Skeletal muscle tissue (tissue), 4 donors: ENCODE results near the gene PTPMT1. TPM values are rescaled to one million over a fixed set of nuclear protein-coding genes. Genes with fewer than 3 reads are reported as not detected.
"Not testable (repeated sequence)": the region's sequence is repeated elsewhere in the genome, so short reads cannot be mapped to it uniquely, and the experiment has no call there.

Experiments
- H3K27ac ChIP-seq: one replicate; pipeline ENCODE4 v1.7.0; 2013; ENCODE audit warnings: mild to moderate bottlenecking, low read depth, low read length, inconsistent platforms
- H3K27me3 ChIP-seq, 3 donors: one replicate each; pipeline ENCODE4 v1.7.0; 2013; ENCODE audit warnings: low read length in 3 of 3; ENCODE audit not compliant: control insufficient read depth in 3 of 3, insufficient read depth in 3 of 3
- H3K36me3 ChIP-seq, 3 donors: one replicate each; pipeline ENCODE4 v1.7.0; 2013; ENCODE audit warnings: low read length in 3 of 3; ENCODE audit not compliant: control insufficient read depth in 3 of 3, insufficient read depth in 3 of 3
- H3K4me1 ChIP-seq, 3 donors: one replicate each; pipeline ENCODE4 v1.7.0; 2013; ENCODE audit warnings: low read length in 3 of 3, mild to moderate bottlenecking in 3 of 3; ENCODE audit not compliant: control insufficient read depth in 3 of 3, insufficient read depth in 3 of 3
- H3K4me3 ChIP-seq, 3 donors: one replicate each; pipeline ENCODE4 v1.7.0; 2013; ENCODE audit warnings: low read length in 3 of 3
- H3K9ac ChIP-seq, 3 donors: one replicate each; pipeline ENCODE4 v1.7.0; 2013; ENCODE audit warnings: low read length in 3 of 3, mild to moderate bottlenecking in 3 of 3, moderate library complexity in 2 of 3, low read depth in 1 of 3
- H3K9me3 ChIP-seq, 3 donors: one replicate each; pipeline ENCODE4 v1.7.0; 2013; ENCODE audit warnings: low read length in 3 of 3; ENCODE audit not compliant: control insufficient read depth in 3 of 3
- total RNA-seq: library from RNA; depleted of rRNA; stranded (reverse); fragments of >200 nt; gene quantifications from one replicate; pipeline ENCODE4 v1.2.3, GENCODE V29; 2014
- donor health status: Osteomylitis.

The PTPMT1 gene
- total RNA-seq, 1 donor from 2014 or later: 18.8 TPM

- H3K9ac ChIP-seq: no peak overlapping the region
- H3K27ac ChIP-seq: peak overlapping the region; percentile 12
- peaks cover 5 to 19% (median 8%) of the 10 kb centered on the region in 3 donors for H3K4me1 ChIP-seq
- no peaks in the 10 kb centered on the region for H3K36me3 ChIP-seq
- no peaks in the 10 kb centered on the region for H3K27me3 ChIP-seq
- H3K9me3 ChIP-seq: no peaks in the 10 kb centered on the region
- no peak overlapping the region for H3K4me3 ChIP-seq
These were observed 5.0 kb upstream of the PTPMT1 start for GRCh38 chr11:47560426-47560825.

GRCh38 chr11:47562393-47562792, 3.0 kb upstream of the PTPMT1 start:
- not testable (repeated sequence) for H3K27me3 ChIP-seq, H3K4me3 ChIP-seq, H3K27ac ChIP-seq, H3K36me3 ChIP-seq, H3K9ac ChIP-seq, H3K9me3 ChIP-seq
- peaks cover 5 to 31% (median 12%) of the 10 kb centered on the region in 3 donors for H3K4me1 ChIP-seq

- not testable (repeated sequence) for H3K27me3 ChIP-seq
These were observed 1.0 kb upstream of the PTPMT1 start for GRCh38 chr11:47564366-47564765.

GRCh38 chr11:47564933-47565339, 463 bp upstream of the PTPMT1 start:
- peaks cover 2 to 8% (median 7%) of the 10 kb centered on the region in 3 donors for H3K36me3 ChIP-seq
- H3K9ac ChIP-seq: peak overlapping the region; percentile 86 to 97 (median 96)
- peak overlapping the region; percentile 85 for H3K27ac ChIP-seq
- no peaks in the 10 kb centered on the region for H3K9me3 ChIP-seq
- H3K4me3 ChIP-seq: peak overlapping the region; percentile 71 to 89 (median 84)
- no peaks in the 10 kb centered on the region for H3K27me3 ChIP-seq
- peaks cover 5 to 31% (median 12%) of the 10 kb centered on the region in 3 donors for H3K4me1 ChIP-seq

More at GRCh38 chr11:47564366-47564765, 1.0 kb upstream of the PTPMT1 start:
- not testable (repeated sequence) for H3K36me3 ChIP-seq, H3K9me3 ChIP-seq, H3K27ac ChIP-seq
- peaks cover 5 to 31% (median 12%) of the 10 kb centered on the region in 3 donors for H3K4me1 ChIP-seq
- peak overlapping the region in 1 of 3 donors; percentile 89 for H3K4me3 ChIP-seq
- peak overlapping the region in 1 of 3 donors; percentile 96 for H3K9ac ChIP-seq

- peak overlapping the region; percentile 85 for H3K27ac ChIP-seq
- H3K9ac ChIP-seq: peak overlapping the region; percentile 93 to 97 (median 96)
- no peaks in the 10 kb centered on the region for H3K9me3 ChIP-seq
- H3K4me3 ChIP-seq: peak overlapping the region; percentile 83 to 89 (median 84)
- H3K27me3 ChIP-seq: no peaks in the 10 kb centered on the region
- peaks cover 5 to 23% (median 15%) of the 10 kb centered on the region in 3 donors for H3K4me1 ChIP-seq
- peaks cover 6 to 13% (median 11%) of the 10 kb centered on the region in 3 donors for H3K36me3 ChIP-seq
These were observed 825 bp downstream of the PTPMT1 start for GRCh38 chr11:47566149-47566698.

- H3K36me3 ChIP-seq: peaks cover 26 to 40% (median 28%) of the 10 kb centered on the region in 3 donors
- no peak overlapping the region for H3K27ac ChIP-seq
- H3K4me1 ChIP-seq: peaks cover 17 to 33% (median 30%) of the 10 kb centered on the region in 3 donors
- no peaks in the 10 kb centered on the region for H3K9me3 ChIP-seq
- H3K27me3 ChIP-seq: no peaks in the 10 kb centered on the region
- H3K9ac ChIP-seq: no peak overlapping the region
- H3K4me3 ChIP-seq: no peak overlapping the region
These were observed 4.2 kb downstream of the PTPMT1 start for GRCh38 chr11:47569646-47570045.

- no peak overlapping the region for H3K9ac ChIP-seq
- peaks cover 32 to 44% (median 34%) of the 10 kb centered on the region in 3 donors for H3K36me3 ChIP-seq
- H3K27me3 ChIP-seq: no peaks in the 10 kb centered on the region
- H3K4me3 ChIP-seq: no peak overlapping the region
- H3K4me1 ChIP-seq: peaks cover 11 to 24% (median 24%) of the 10 kb centered on the region in 3 donors
- no peaks in the 10 kb centered on the region for H3K9me3 ChIP-seq
- no peak overlapping the region for H3K27ac ChIP-seq
These were observed 5.4 kb downstream of the PTPMT1 start for GRCh38 chr11:47570651-47571356.

GRCh38 chr11:47571357-47571729, 5.9 kb downstream of the PTPMT1 start:
- Histone ChIP-seq H3K9ac (no peak overlapping the region), H3K9me3 (no peaks in the 10 kb centered on the region), H3K27ac (no peak overlapping the region), H3K36me3 (peaks cover 34 to 46% (median 35%) of the 10 kb centered on the region in 3 donors), H3K27me3 (no peaks in the 10 kb centered on the region), H3K4me3 (no peak overlapping the region), H3K4me1 (peaks cover 11 to 21% (median 19%) of the 10 kb centered on the region in 3 donors)

GRCh38 chr11:47571895-47572294, 6.5 kb downstream of the PTPMT1 start:
- Histone ChIP-seq H3K27ac (no peak overlapping the region), H3K9ac (peak overlapping the region in 1 of 3 donors; percentile 24), H3K27me3 (no peaks in the 10 kb centered on the region), H3K9me3 (no peaks in the 10 kb centered on the region), H3K4me3 (no peak overlapping the region), H3K4me1 (peaks cover 11 to 21% (median 17%) of the 10 kb centered on the region in 3 donors), H3K36me3 (peaks cover 34 to 49% (median 35%) of the 10 kb centered on the region in 3 donors)

GRCh38 chr11:47572715-47573255, 7.4 kb downstream of the PTPMT1 start:
- Histone ChIP-seq H3K9me3 (no peaks in the 10 kb centered on the region), H3K4me1 (peaks cover 19 to 30% (median 26%) of the 10 kb centered on the region in 3 donors), H3K27ac (no peak overlapping the region), H3K4me3 (no peak overlapping the region), H3K9ac (peak overlapping the region in 1 of 3 donors; percentile 14), H3K27me3 (no peaks in the 10 kb centered on the region), H3K36me3 (peaks cover 42 to 57% (median 44%) of the 10 kb centered on the region in 3 donors)
